Bronchial epithelial cell (primary cell): ENCODE data around the gene RIC1. TPM values are rescaled to one million over a fixed set of nuclear protein-coding genes. Genes with fewer than 3 reads are reported as not detected.

Experiments used
- DNase-seq: peaks from one replicate; pipeline ENCODE4 v3.0.0-alpha.2; 2010; ENCODE audit warnings: low read depth
- FAIRE-seq: peaks from 2 replicates; lab custom pipeline; 2011; peaks lifted over from hg19 to GRCh38; lab: Jason Lieb, UNC
- H3K27me3 ChIP-seq: 2 replicates; pipeline ENCODE4 v1.5.1; 2011; ENCODE audit warnings: low read length; ENCODE audit not compliant: control insufficient read depth, insufficient read depth
- H3K36me3 ChIP-seq: 2 replicates; pipeline ENCODE4 v1.5.1; 2011; ENCODE audit warnings: low read length; ENCODE audit not compliant: control insufficient read depth, insufficient read depth
- H3K4me3 ChIP-seq: 2 replicates; pipeline ENCODE4 v1.5.1; 2011; ENCODE audit warnings: mild to moderate bottlenecking, low read depth, low read length, control low read depth
- CTCF ChIP-seq: IDR thresholded peaks from 2 replicates; pipeline ENCODE4 v1.5.1; 2011; ENCODE audit warnings: mild to moderate bottlenecking, moderate library complexity, low read length, control low read depth, inconsistent platforms; ENCODE audit not compliant: insufficient read depth, severe bottlenecking
- total RNA-seq: library from RNA; depleted of rRNA; stranded (reverse); fragments of >200 nt; gene quantifications from 2 replicates; pipeline ENCODE4 v1.2.1, GENCODE V29; 2014

RIC1 gene
- total RNA-seq, 1 donor from 2014 or later = 34.2 TPM

GRCh38 chr9:5587024-5587423, 41.9 kb upstream of the RIC1 start:
- no peak for FAIRE-seq
- H3K4me3 ChIP-seq = no peak overlapping the region
- no peak for TF ChIP-seq CTCF
- no peaks in the 10 kb centered on the region for H3K36me3 ChIP-seq
- peak; percentile 91 for DNase-seq
- H3K27me3 ChIP-seq = no peaks in the 10 kb centered on the region

- H3K4me3 ChIP-seq = no peak overlapping the region
- no peaks in the 10 kb centered on the region for H3K27me3 ChIP-seq
- FAIRE-seq = no peak
- TF ChIP-seq CTCF = no peak
- no peak for DNase-seq
- H3K36me3 ChIP-seq = no peaks in the 10 kb centered on the region
These were observed 36.7 kb upstream of the RIC1 start for GRCh38 chr9:5592231-5592630.

GRCh38 chr9:5592904-5593303, 36.0 kb upstream of the RIC1 start:
- no peak for TF ChIP-seq CTCF
- DNase-seq (no peak), FAIRE-seq (no peak)
- Histone ChIP-seq H3K36me3 (no peaks in the 10 kb centered on the region), H3K4me3 (no peak overlapping the region), H3K27me3 (no peaks in the 10 kb centered on the region)

- H3K4me3 ChIP-seq = no peak overlapping the region
- DNase-seq = no peak
- H3K36me3 ChIP-seq = no peaks in the 10 kb centered on the region
- FAIRE-seq = no peak
- no peak for TF ChIP-seq CTCF
- no peaks in the 10 kb centered on the region for H3K27me3 ChIP-seq
These were observed 35.0 kb upstream of the RIC1 start for GRCh38 chr9:5593904-5594303.

GRCh38 chr9:5596173-5596572, 32.7 kb upstream of the RIC1 start:
- no peaks in the 10 kb centered on the region for H3K27me3 ChIP-seq
- no peak for TF ChIP-seq CTCF
- FAIRE-seq (no peak), DNase-seq (no peak)
- no peaks in the 10 kb centered on the region for H3K36me3 ChIP-seq
- H3K4me3 ChIP-seq = no peak overlapping the region
